Measurements from ENCODE around the gene USP46.

Gene USP46

GRCh38 chr4:52637116-52637515 lies 22.0 kb downstream of the USP46 start:
- Histone ChIP-seq H3K27me3 (replicated peaks) (no peaks in the 10 kb centered on the region), H3K4me3 (ENCODE audit: low read depth, low read length) (no peak overlapping the region), H3K27ac (no peak overlapping the region), H3K36me3 (replicated peaks) (no peaks in the 10 kb centered on the region)
- no peak for DNase-seq
- in situ Hi-C loops (cut with HindIII; ENCODE audit: low pct_ligation_motif_present, low sequenced_read_pairs) = no loop called here
- TF ChIP-seq CTCF (IDR thresholded peaks at IDR 0.05; ENCODE audit: low read depth, low read length, missing control alignments) = no peak

- no peaks in the 10 kb centered on the region for H3K27me3 ChIP-seq (replicated peaks)
- DNase-seq = no peak
- no peak overlapping the region for H3K27ac ChIP-seq
- no peak for TF ChIP-seq CTCF (IDR thresholded peaks at IDR 0.05; ENCODE audit: low read depth, low read length, missing control alignments)
- H3K36me3 ChIP-seq (replicated peaks) = no peaks in the 10 kb centered on the region
- in situ Hi-C loops (cut with HindIII; ENCODE audit: low pct_ligation_motif_present, low sequenced_read_pairs) = no loop called here
- H3K4me3 ChIP-seq (ENCODE audit: low read depth, low read length) = no peak overlapping the region
Measured at GRCh38 chr4:52635560-52635959, 23.5 kb downstream of the USP46 start.

- Histone ChIP-seq H3K27ac (no peak overlapping the region), H3K4me3 (ENCODE audit: low read depth, low read length) (no peak overlapping the region), H3K27me3 (replicated peaks) (no peaks in the 10 kb centered on the region), H3K36me3 (replicated peaks) (no peaks in the 10 kb centered on the region)
- no peak for DNase-seq
- in situ Hi-C loops (cut with HindIII; ENCODE audit: low pct_ligation_motif_present, low sequenced_read_pairs) = no loop called here
- no peak for TF ChIP-seq CTCF (IDR thresholded peaks at IDR 0.05; ENCODE audit: low read depth, low read length, missing control alignments)
Measured at GRCh38 chr4:52635130-52635529, 24.0 kb downstream of the USP46 start.

- no peak overlapping the region for H3K27ac ChIP-seq
- no peak overlapping the region for H3K4me3 ChIP-seq (ENCODE audit: low read depth, low read length)
- no peaks in the 10 kb centered on the region for H3K27me3 ChIP-seq (replicated peaks)
- in situ Hi-C loops (cut with HindIII; ENCODE audit: low pct_ligation_motif_present, low sequenced_read_pairs) = no loop called here
- DNase-seq = no peak
- TF ChIP-seq CTCF (IDR thresholded peaks at IDR 0.05; ENCODE audit: low read depth, low read length, missing control alignments) = no peak
- no peaks in the 10 kb centered on the region for H3K36me3 ChIP-seq (replicated peaks)
Measured at GRCh38 chr4:52633846-52634245, 25.3 kb downstream of the USP46 start.

GRCh38 chr4:52628974-52629373 lies 30.1 kb downstream of the USP46 start:
- DNase-seq = no peak
- Histone ChIP-seq H3K27ac (no peak overlapping the region), H3K4me3 (ENCODE audit: low read depth, low read length) (no peak overlapping the region), H3K36me3 (replicated peaks) (no peaks in the 10 kb centered on the region), H3K27me3 (replicated peaks) (no peaks in the 10 kb centered on the region)
- in situ Hi-C loops (cut with HindIII; ENCODE audit: low pct_ligation_motif_present, low sequenced_read_pairs) = no loop called here
- no peak for TF ChIP-seq CTCF (IDR thresholded peaks at IDR 0.05; ENCODE audit: low read depth, low read length, missing control alignments)

- in situ Hi-C loops (cut with HindIII; ENCODE audit: low pct_ligation_motif_present, low sequenced_read_pairs) = no loop called here
- H3K4me3 ChIP-seq (ENCODE audit: low read depth, low read length) = no peak overlapping the region
- DNase-seq = no peak
- no peak for TF ChIP-seq CTCF (IDR thresholded peaks at IDR 0.05; ENCODE audit: low read depth, low read length, missing control alignments)
- no peaks in the 10 kb centered on the region for H3K27me3 ChIP-seq (replicated peaks)
- no peak overlapping the region for H3K27ac ChIP-seq
- H3K36me3 ChIP-seq (replicated peaks) = no peaks in the 10 kb centered on the region
Measured at GRCh38 chr4:52628543-52628942, 30.6 kb downstream of the USP46 start.

Data from brain microvascular endothelial cell (primary cell).